Body of pancreas (tissue), 4 donors: ENCODE data around the gene TIMM17A. TPM values are rescaled to one million over a fixed set of nuclear protein-coding genes. Genes with fewer than 3 reads are reported as not detected.

ENCODE experiments used
- ATAC-seq: fragments of 150-250 bp; one replicate; pipeline ENCODE4 v1.9.1; 2016
- DNase-seq, 4 donors: peaks; one replicate each; pipeline ENCODE4 v3.0.0-alpha.2; 2019
- H3K27ac ChIP-seq, 4 donors: fragments of 200-600 bp; sonication (generic); 1 replicate in 3 of 4; 2 replicates in 1 of 4; pipeline versions ENCODE4 v1.5.1 to v1.6.1; 2016 to 2019; ENCODE audit warnings: mild to moderate bottlenecking in 1 of 4, mixed read lengths in 1 of 4, moderate library complexity in 1 of 4
- H3K27me3 ChIP-seq, 2 donors: fragments of 200-600 bp; sonication (generic); one replicate each; pipeline ENCODE4 v1.6.0; 2016; ENCODE audit warnings: mild to moderate bottlenecking in 1 of 2
- H3K36me3 ChIP-seq, 2 donors: fragments of 200-600 bp; sonication (generic); replicated peaks in 1 of 2; 2 replicates each; pipeline ENCODE4 v1.5.1; 2016; ENCODE audit warnings: low read depth in 2 of 2; ENCODE audit not compliant: insufficient read depth in 1 of 2
- H3K4me1 ChIP-seq: fragments of 200-600 bp; sonication (generic); one replicate; pipeline ENCODE4 v1.6.0; 2016
- H3K4me3 ChIP-seq, 2 donors: fragments of 200-600 bp; sonication (generic); 1 replicate in 1 of 2; 2 replicates in 1 of 2; pipeline ENCODE4 v1.5.1; 2016 to 2019
- H3K9me3 ChIP-seq, 3 donors: fragments of 200-600 bp; sonication (generic); 1 replicate in 2 of 3; 2 replicates in 1 of 3; pipeline ENCODE4 v1.5.1; 2016
- POLR2A ChIP-seq, 3 donors: fragments of 450-650 bp; IDR thresholded peaks; one replicate each; pipeline ENCODE4 v1.6.1; 2016; ENCODE audit warnings: antibody characterized with exemption in 3 of 3, mild to moderate bottlenecking in 2 of 3
- WGBS, 2 donors: methylation state at CpG; one replicate each; pipeline ENCODE4 v1.1.5; 2017; 5-methylcytosine and 5-hydroxymethylcytosine counted together
- intact Hi-C: fragments of 100-400 bp; cut with DNase I; formaldehyde crosslinking; loops from one replicate; pipeline ENCODE4 v1.15.1; 2023
- total RNA-seq, 2 donors: library from RNA; depleted of rRNA; stranded (reverse); fragments of >200 nt; gene quantifications; one replicate each; pipeline ENCODE4 v1.1.0, GENCODE V29; 2016
- TF ChIP-seq, protein P1 (sequence below), 7 experiments: fragments of 450-650 bp in 4 of 7; fragments of 200-600 bp in 3 of 7; sonication (generic) in 3 of 7; IDR thresholded peaks; one replicate each; pipeline ENCODE4 v1.5.1; 2016 to 2019; ENCODE audit warnings: antibody characterized with exemption in 7 of 7

TIMM17A gene
- total RNA-seq, 2 donors from 2014 or later, result 20.2 to 25.4 TPM

DNA sequence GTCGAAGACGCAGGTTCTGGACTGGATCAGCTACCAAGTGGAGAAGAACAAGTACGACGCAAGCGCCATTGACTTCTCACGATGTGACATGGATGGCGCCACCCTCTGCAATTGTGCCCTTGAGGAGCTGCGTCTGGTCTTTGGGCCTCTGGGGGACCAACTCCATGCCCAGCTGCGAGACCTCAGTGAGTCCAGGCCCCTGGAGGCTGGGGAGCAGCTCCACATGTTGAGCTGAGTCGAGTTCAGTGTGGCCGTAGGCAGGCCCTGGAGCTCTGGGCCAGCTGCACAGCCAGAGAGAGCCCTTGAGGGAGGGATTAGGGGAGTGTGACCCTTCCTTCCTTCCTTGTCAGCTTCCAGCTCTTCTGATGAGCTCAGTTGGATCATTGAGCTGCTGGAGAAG lies 56.7 kb downstream of the TIMM17A start:
- ATAC-seq, result no peak
- H3K36me3 ChIP-seq, result peaks cover 6 to 17% of the 10 kb centered on the region in 2 donors
- TF ChIP-seq, protein P1, sequence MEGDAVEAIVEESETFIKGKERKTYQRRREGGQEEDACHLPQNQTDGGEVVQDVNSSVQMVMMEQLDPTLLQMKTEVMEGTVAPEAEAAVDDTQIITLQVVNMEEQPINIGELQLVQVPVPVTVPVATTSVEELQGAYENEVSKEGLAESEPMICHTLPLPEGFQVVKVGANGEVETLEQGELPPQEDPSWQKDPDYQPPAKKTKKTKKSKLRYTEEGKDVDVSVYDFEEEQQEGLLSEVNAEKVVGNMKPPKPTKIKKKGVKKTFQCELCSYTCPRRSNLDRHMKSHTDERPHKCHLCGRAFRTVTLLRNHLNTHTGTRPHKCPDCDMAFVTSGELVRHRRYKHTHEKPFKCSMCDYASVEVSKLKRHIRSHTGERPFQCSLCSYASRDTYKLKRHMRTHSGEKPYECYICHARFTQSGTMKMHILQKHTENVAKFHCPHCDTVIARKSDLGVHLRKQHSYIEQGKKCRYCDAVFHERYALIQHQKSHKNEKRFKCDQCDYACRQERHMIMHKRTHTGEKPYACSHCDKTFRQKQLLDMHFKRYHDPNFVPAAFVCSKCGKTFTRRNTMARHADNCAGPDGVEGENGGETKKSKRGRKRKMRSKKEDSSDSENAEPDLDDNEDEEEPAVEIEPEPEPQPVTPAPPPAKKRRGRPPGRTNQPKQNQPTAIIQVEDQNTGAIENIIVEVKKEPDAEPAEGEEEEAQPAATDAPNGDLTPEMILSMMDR (IDR thresholded peaks at IDR 0.05), result no peak
- peak in 1 of 3 donors; percentile 16 for TF ChIP-seq POLR2A (IDR thresholded peaks at IDR 0.05)
- H3K9me3 ChIP-seq, result no peaks in the 10 kb centered on the region
- DNase-seq, result peak in 3 of 4 donors; percentile 26 to 50 (median 33)
- WGBS, 2 donors, result 4 to 21% methylated on average over 6 to 11 of the region's 11 CpGs
- intact Hi-C loops, result no loop called here
- H3K27me3 ChIP-seq, result no peaks in the 10 kb centered on the region
- H3K27ac ChIP-seq, result peak overlapping the region in 3 of 4 donors; percentile 93 to 100 (median 95)
- H3K4me1 ChIP-seq, result peaks cover 78% of the 10 kb centered on the region
- peak overlapping the region; percentile 75 to 93 for H3K4me3 ChIP-seq

DNA sequence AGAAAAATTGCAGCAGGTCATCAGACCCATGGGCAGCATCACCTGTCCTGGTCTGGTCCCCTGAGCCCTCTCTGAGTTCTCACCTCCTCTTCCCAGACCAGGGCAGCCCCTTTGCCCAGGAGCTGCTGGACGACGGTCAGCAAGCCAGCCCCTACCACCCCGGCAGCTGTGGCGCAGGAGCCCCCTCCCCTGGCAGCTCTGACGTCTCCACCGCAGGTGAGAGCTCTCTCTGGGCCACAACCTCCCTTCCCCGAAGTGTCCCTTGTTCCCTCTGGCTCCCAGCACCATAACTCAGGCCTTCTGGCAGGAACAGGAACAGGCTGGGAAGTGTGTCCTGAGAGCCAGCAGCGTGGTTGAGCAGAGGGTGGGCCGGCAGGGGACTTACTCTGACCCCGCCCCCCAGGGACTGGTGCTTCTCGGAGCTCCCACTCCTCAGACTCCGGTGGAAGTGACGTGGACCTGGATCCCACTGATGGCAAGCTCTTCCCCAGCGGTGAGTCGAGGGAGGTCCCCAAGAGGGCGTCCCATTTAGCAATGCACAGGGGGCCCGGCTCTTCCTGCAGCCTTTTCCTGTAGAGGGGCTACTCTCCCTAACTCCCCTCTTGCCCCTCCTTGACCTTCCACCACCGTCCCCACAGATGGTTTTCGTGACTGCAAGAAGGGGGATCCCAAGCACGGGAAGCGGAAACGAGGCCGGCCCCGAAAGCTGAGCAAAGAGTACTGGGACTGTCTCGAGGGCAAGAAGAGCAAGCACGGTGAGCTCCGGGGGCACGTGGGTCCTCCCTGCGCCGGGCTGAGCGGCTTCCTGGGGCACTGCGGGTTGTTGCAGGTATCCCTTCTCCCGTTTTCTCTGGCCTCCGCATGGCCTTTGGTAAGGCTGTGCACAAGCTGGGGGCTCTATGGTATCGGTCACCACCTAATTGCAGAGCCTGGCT lies 57.5 kb downstream of the TIMM17A start:
- H3K4me3 ChIP-seq, result peak overlapping the region; percentile 75 to 93
- H3K9me3 ChIP-seq, result no peaks in the 10 kb centered on the region
- ATAC-seq, result no peak
- DNase-seq, result peak in 3 of 4 donors; percentile 31 to 52 (median 32)
- H3K27ac ChIP-seq, result peak overlapping the region in 3 of 4 donors; percentile 93 to 100 (median 95)
- TF ChIP-seq, protein P1 (IDR thresholded peaks at IDR 0.05), result no peak
- TF ChIP-seq POLR2A (IDR thresholded peaks at IDR 0.05), result peak in 2 of 3 donors; percentile 18 to 30
- H3K4me1 ChIP-seq, result peaks cover 78% of the 10 kb centered on the region
- WGBS, 2 donors, result 51 to 53% methylated on average over 17 to 35 of the region's 35 CpGs
- H3K27me3 ChIP-seq, result no peaks in the 10 kb centered on the region
- H3K36me3 ChIP-seq, result peaks cover 6 to 17% of the 10 kb centered on the region in 2 donors
- intact Hi-C loops, result no loop called here

DNA sequence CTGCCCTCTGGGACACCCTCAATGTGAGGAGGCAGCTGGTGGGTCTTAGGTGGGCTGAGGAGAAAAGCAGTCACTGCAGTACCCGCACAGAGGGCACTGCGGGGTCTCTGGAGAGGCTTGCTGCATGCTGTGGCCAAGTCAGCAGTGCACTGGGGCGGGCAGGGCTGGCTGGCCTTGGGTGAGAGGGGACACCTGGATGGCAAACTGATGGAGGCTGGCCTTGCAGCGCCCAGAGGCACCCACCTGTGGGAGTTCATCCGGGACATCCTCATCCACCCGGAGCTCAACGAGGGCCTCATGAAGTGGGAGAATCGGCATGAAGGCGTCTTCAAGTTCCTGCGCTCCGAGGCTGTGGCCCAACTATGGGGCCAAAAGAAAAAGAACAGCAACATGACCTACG lies 58.3 kb downstream of the TIMM17A start:
- Histone ChIP-seq H3K36me3 (peaks cover 6 to 17% of the 10 kb centered on the region in 2 donors), H3K27ac (peak overlapping the region in 3 of 4 donors; percentile 93 to 100 (median 95)), H3K9me3 (no peaks in the 10 kb centered on the region), H3K27me3 (no peaks in the 10 kb centered on the region), H3K4me3 (peak overlapping the region; percentile 75 to 93), H3K4me1 (peaks cover 78% of the 10 kb centered on the region)
- ATAC-seq (no peak), DNase-seq (peak in 2 of 4 donors; percentile 27 to 43)
- TF ChIP-seq POLR2A (IDR thresholded peaks at IDR 0.05), result no peak
- TF ChIP-seq, protein P1 (IDR thresholded peaks at IDR 0.05), result no peak
- 64 to 76% methylated on average over 7 to 12 of the region's 12 CpGs for WGBS, 2 donors
- intact Hi-C loops, result no loop called here

DNA sequence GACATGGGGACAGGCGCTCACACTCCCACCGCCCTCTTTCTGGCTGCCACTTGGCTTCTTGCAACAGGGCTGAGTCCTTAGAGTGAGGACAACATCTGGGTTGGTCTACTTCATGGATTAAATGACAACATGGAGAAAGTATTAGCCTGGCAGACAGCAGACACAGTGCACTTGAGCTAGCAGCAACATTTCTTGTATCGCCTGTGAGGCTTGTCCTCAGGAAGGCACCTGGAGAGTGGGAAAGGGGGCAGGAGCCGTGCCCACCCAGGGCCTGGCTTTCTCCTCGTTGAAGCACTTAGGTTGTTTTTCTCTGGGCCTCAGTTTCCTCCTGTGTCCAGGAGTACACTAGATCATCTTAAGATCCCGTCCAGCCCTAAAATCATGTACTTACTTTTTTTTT lies 58.8 kb downstream of the TIMM17A start:
- Histone ChIP-seq H3K4me3 (no peak overlapping the region), H3K27me3 (no peaks in the 10 kb centered on the region), H3K9me3 (no peaks in the 10 kb centered on the region), H3K4me1 (peaks cover 80% of the 10 kb centered on the region), H3K27ac (peak overlapping the region in 3 of 4 donors; percentile 93 to 100 (median 95)), H3K36me3 (peaks cover 6 to 17% of the 10 kb centered on the region in 2 donors)
- intact Hi-C loops, result no loop called here
- no peak for DNase-seq
- no peak for ATAC-seq
- no peak for TF ChIP-seq POLR2A (IDR thresholded peaks at IDR 0.05)
- TF ChIP-seq, protein P1 (IDR thresholded peaks at IDR 0.05), result no peak
- 73 to 81% methylated on average over 6 of the region's 6 CpGs for WGBS, 2 donors
